Measurements from ENCODE around the gene TTC22. TPM values are rescaled to one million over a fixed set of nuclear protein-coding genes. Genes with fewer than 3 reads are reported as not detected.

TTC22 gene
- total RNA-seq, 6 experiments from 2014 or later, result not detected

DNA sequence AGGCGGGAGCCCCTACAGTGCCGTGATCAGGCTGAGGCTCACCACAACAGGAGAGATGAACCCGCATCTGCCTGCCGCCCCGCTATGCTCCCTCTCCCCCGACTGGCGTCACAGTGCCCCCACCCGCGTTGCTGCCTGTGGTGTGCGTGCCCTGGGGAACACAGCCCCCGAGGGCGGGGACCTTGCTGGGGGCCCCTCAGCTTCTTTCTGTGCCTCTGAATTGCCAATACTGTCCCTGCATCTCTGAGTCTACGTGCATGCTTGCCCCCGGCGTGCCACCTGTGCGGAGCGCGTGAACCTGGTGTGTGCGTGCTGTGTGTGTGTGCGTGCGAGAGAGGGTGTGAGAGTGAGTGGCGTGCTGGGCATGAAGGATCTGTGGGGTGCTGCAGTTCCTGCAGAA lies 47.1 kb downstream of the TTC22 start:
- TF ChIP-seq, protein P1, sequence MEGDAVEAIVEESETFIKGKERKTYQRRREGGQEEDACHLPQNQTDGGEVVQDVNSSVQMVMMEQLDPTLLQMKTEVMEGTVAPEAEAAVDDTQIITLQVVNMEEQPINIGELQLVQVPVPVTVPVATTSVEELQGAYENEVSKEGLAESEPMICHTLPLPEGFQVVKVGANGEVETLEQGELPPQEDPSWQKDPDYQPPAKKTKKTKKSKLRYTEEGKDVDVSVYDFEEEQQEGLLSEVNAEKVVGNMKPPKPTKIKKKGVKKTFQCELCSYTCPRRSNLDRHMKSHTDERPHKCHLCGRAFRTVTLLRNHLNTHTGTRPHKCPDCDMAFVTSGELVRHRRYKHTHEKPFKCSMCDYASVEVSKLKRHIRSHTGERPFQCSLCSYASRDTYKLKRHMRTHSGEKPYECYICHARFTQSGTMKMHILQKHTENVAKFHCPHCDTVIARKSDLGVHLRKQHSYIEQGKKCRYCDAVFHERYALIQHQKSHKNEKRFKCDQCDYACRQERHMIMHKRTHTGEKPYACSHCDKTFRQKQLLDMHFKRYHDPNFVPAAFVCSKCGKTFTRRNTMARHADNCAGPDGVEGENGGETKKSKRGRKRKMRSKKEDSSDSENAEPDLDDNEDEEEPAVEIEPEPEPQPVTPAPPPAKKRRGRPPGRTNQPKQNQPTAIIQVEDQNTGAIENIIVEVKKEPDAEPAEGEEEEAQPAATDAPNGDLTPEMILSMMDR (IDR thresholded peaks at IDR 0.05), result no peak
- Mint-ChIP-seq H3K4me1 (ENCODE audit: low read depth) (no peaks in the 10 kb centered on the region), H3K4me3 (no peak overlapping the region), H3K36me3 (ENCODE audit: low read depth) (no peaks in the 10 kb centered on the region), H3K27ac (no peak overlapping the region), H3K27me3 (ENCODE audit: insufficient read depth) (peaks cover 11% of the 10 kb centered on the region), H3K9me3 (no peaks in the 10 kb centered on the region)
- DNase-seq, result no peak

DNA sequence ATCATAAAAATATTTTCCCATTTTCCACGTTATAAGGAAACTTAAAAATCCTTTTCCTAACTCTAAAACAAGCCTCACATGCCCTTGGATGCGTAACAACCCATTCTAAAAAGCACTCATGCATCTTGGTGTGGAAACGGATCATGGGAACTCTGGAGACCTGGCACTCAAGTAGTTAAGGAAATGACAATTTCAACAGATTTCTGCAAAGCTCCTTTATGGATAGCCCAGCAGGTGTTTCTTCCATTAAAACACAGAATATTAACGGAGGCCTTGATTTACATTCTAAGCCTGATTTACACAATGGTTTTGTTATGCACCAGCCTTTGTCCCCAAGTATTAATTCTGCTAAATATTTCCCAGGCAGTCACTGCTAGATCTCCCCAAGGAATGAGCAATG lies 49.7 kb downstream of the TTC22 start:
- no peak for DNase-seq
- TF ChIP-seq, protein P1 (IDR thresholded peaks at IDR 0.05), result no peak
- Mint-ChIP-seq H3K4me3 (no peak overlapping the region), H3K27ac (no peak overlapping the region), H3K9me3 (no peaks in the 10 kb centered on the region), H3K36me3 (ENCODE audit: low read depth) (no peaks in the 10 kb centered on the region), H3K27me3 (ENCODE audit: insufficient read depth) (peaks cover 15% of the 10 kb centered on the region), H3K4me1 (ENCODE audit: low read depth) (no peaks in the 10 kb centered on the region)

DNA sequence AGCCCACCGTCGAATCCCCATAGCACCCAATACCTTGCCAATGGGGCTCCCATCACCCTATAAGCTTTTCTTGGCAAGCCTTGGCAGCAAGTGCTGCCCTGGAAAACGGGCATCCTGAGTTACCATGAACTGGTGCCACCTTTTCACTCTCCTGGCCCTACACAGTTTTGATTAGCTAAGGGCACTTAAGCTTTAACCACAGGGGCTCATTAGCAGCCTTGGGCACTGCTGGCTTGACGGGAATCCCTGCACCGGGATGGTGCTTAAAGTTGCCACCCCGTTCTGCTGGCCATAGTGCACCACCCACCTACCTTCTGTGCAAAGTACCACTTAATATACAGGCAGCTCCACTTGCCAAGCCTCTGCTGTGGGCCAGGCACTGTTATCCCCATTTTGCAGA lies 50.5 kb downstream of the TTC22 start:
- TF ChIP-seq, protein P1 (IDR thresholded peaks at IDR 0.05), result no peak
- Mint-ChIP-seq H3K27me3 (ENCODE audit: insufficient read depth) (peaks cover 15% of the 10 kb centered on the region), H3K9me3 (no peaks in the 10 kb centered on the region), H3K4me3 (no peak overlapping the region), H3K27ac (no peak overlapping the region), H3K36me3 (ENCODE audit: low read depth) (no peaks in the 10 kb centered on the region), H3K4me1 (ENCODE audit: low read depth) (no peaks in the 10 kb centered on the region)
- DNase-seq, result no peak

DNA sequence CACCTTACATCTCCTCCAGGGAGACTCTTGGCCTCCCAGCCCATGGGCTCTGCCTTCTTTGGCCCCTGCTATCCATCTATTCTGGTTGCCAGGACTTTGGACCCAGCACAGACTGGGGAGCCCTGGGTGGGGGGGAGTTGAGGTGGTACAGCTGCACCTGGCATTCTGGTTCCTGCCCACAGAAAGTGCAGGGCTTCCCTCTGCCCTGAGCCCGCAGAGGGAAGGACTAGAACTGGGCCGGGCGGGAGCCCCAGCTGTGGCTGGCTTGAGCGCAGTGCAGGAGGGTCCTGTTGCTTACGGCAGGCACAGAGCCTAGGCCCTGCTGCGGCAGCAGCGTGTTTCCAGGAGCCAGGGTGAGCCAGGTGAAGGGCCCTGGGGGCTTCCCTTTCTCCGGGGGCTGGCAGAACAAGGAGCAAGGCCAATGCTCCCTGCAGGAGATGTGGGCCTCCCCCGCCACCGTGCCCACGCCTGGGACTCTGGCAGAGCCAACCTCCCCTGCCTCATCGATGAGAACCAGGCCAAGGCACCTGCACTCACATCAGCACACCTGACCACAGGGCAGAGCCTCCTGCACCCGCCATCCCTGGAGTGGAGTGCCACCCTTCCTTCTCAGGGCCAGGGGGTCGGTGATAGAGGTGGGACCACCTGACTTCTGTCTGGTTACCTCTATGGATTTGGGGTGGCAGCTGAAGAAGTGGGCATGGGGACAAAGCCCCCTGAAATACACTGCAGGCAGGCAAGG lies 52.9 kb downstream of the TTC22 start:
- no peak for DNase-seq
- H3K27me3 Mint-ChIP-seq (ENCODE audit: insufficient read depth), result peaks cover 20% of the 10 kb centered on the region

DNA sequence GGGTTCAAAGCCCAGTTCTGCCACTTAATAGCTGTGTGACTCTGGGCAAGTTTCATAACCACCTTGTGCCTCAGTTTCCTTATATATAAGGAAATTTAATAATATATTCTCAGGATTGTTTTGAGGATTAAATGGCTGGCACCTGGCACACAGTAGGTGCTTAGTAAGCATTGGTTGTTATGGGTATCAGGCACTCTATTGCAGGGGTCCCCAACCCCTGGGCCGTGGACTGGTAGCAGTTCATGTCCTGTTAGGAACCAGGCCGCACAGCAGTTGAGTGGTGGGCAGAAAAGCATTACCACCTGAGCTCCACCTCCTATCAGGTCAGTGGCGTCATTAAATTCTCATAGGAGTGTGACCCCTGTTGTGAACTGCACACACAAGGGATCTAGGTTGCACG lies 55.3 kb downstream of the TTC22 start:
- no peaks in the 10 kb centered on the region for H3K9me3 Mint-ChIP-seq
- TF ChIP-seq, protein P1 (IDR thresholded peaks at IDR 0.05), result no peak
- H3K36me3 Mint-ChIP-seq (ENCODE audit: low read depth), result 0 out of 2 replicates have a peak, but pooled peaks cover 6% of the 10 kb centered on the region
- no peaks in the 10 kb centered on the region for H3K4me1 Mint-ChIP-seq (ENCODE audit: low read depth)
- no peak overlapping the region for H3K4me3 Mint-ChIP-seq
- no peak overlapping the region for H3K27ac Mint-ChIP-seq
- peaks cover 15% of the 10 kb centered on the region for H3K27me3 Mint-ChIP-seq (ENCODE audit: insufficient read depth)
- DNase-seq, result no peak

More for the DNA sequence above, 52.9 kb downstream of the TTC22 start:
- Mint-ChIP-seq H3K27ac (no peak overlapping the region), H3K36me3 (ENCODE audit: low read depth) (no peaks in the 10 kb centered on the region), H3K4me3 (no peak overlapping the region), H3K9me3 (no peaks in the 10 kb centered on the region), H3K4me1 (ENCODE audit: low read depth) (no peaks in the 10 kb centered on the region)
- TF ChIP-seq, protein P1 (IDR thresholded peaks at IDR 0.05), result no peak

Data from HFFc6 (cell line).